Gastrocnemius medialis (tissue), 4 donors: ENCODE data around the gene UPK2. TPM values are rescaled to one million over a fixed set of nuclear protein-coding genes. Genes with fewer than 3 reads are reported as not detected.
A peak's percentile ranks its signal among the peaks of the same experiment; 100 is the strongest.

Source experiments
- ATAC-seq, 2 donors: fragments of 150-250 bp; one replicate each; pipeline ENCODE4 v1.9.1; 2016
- DNase-seq, 2 donors: peaks; one replicate each; pipeline ENCODE4 v3.0.0-alpha.2; 2019
- H3K27ac ChIP-seq, 4 donors: fragments of 200-600 bp; sonication (generic); 1 replicate in 1 of 4; 2 replicates in 3 of 4; pipeline ENCODE4 v1.5.1; 2016 to 2018; ENCODE audit warnings: mild to moderate bottlenecking in 2 of 4, moderate library complexity in 1 of 4
- H3K27me3 ChIP-seq, 3 donors: fragments of 200-600 bp; sonication (generic) in 2 of 3; 1 replicate in 1 of 3; 2 replicates in 2 of 3; pipeline versions ENCODE4 v1.5.1 to v1.6.0; 2016 to 2019; ENCODE audit warnings: mild to moderate bottlenecking in 1 of 3, moderate library complexity in 1 of 3
- H3K36me3 ChIP-seq, 2 donors: fragments of 200-600 bp; sonication (generic) in 1 of 2; one replicate each; pipeline ENCODE4 v1.5.1; 2017 to 2018
- H3K4me1 ChIP-seq, 2 donors: fragments of 200-600 bp; sonication (generic) in 1 of 2; one replicate each; pipeline ENCODE4 v1.5.1; 2016 to 2017; ENCODE audit warnings: mild to moderate bottlenecking in 2 of 2
- H3K4me3 ChIP-seq, 4 donors: fragments of 200-600 bp; sonication (generic) in 3 of 4; 1 replicate in 1 of 4; 2 replicates in 3 of 4; pipeline ENCODE4 v1.5.1; 2016 to 2019; ENCODE audit warnings: mild to moderate bottlenecking in 2 of 4
- H3K9me3 ChIP-seq, 3 donors: fragments of 200-600 bp; sonication (generic) in 2 of 3; 1 replicate in 1 of 3; 2 replicates in 2 of 3; pipeline ENCODE4 v1.5.1; 2016 to 2019
- CTCF ChIP-seq, 5 experiments: fragments of 450-650 bp in 3 of 5; fragments of 200-600 bp in 2 of 5; sonication (generic) in 2 of 5; IDR thresholded peaks in 4 of 5; conservative IDR thresholded peaks in 1 of 5; 1 replicate in 4 of 5; 2 replicates in 1 of 5; pipeline ENCODE4 v1.5.1; 2016 to 2019; ENCODE audit warnings: antibody characterized with exemption in 5 of 5, mild to moderate bottlenecking in 3 of 5, moderate library complexity in 3 of 5
- POLR2A ChIP-seq, 2 donors: fragments of 450-650 bp; IDR thresholded peaks; one replicate each; pipeline ENCODE4 v1.6.1; 2017; ENCODE audit warnings: antibody characterized with exemption in 2 of 2, mild to moderate bottlenecking in 2 of 2, moderate library complexity in 2 of 2
- in situ Hi-C, 4 donors: fragments of 200-750 bp; cut with MboI; loops; one replicate each; pipeline versions ENCODE4 v1.15.0 to v1.8.0; 2017; ENCODE audit warnings: low sequenced_read_pairs in 4 of 4
- intact Hi-C: fragments of 100-400 bp; cut with DNase I; formaldehyde crosslinking; loops from one replicate; pipeline ENCODE4 v1.15.1; 2023; ENCODE audit warnings: low total_unique reads
- total RNA-seq, 4 donors: library from RNA; depleted of rRNA; stranded (reverse); fragments of >200 nt; gene quantifications; one replicate each; pipeline versions ENCODE4 v1.1.0 to v1.2.3, GENCODE V29; 2016

UPK2 gene
- total RNA-seq, 4 donors from 2014 or later = not detected

- H3K36me3 ChIP-seq = no peaks in the 10 kb centered on the region
- TF ChIP-seq POLR2A (IDR thresholded peaks at IDR 0.05) = no peak
- no peak for TF ChIP-seq CTCF (IDR thresholded peaks at IDR 0.05 in 4 of 5, conservative IDR thresholded peaks at IDR 0.05 in 1 of 5)
- intact Hi-C loops (no loop called here), in situ Hi-C loops (no loop called here)
- peaks cover 95 to 100% of the 10 kb centered on the region in 2 donors for H3K4me1 ChIP-seq
- peak overlapping the region; percentile 89 to 100 (median 96) for H3K27ac ChIP-seq
- ATAC-seq = no peak
- H3K4me3 ChIP-seq = peak overlapping the region in 3 of 4 donors; percentile 24 to 81 (median 35)
- peak in 1 of 2 donors; percentile 69 for DNase-seq
- no peaks in the 10 kb centered on the region for H3K9me3 ChIP-seq
- H3K27me3 ChIP-seq = no peaks in the 10 kb centered on the region
These were observed 39.2 kb upstream of the UPK2 start for GRCh38 chr11:118916842-118917388.

DNA sequence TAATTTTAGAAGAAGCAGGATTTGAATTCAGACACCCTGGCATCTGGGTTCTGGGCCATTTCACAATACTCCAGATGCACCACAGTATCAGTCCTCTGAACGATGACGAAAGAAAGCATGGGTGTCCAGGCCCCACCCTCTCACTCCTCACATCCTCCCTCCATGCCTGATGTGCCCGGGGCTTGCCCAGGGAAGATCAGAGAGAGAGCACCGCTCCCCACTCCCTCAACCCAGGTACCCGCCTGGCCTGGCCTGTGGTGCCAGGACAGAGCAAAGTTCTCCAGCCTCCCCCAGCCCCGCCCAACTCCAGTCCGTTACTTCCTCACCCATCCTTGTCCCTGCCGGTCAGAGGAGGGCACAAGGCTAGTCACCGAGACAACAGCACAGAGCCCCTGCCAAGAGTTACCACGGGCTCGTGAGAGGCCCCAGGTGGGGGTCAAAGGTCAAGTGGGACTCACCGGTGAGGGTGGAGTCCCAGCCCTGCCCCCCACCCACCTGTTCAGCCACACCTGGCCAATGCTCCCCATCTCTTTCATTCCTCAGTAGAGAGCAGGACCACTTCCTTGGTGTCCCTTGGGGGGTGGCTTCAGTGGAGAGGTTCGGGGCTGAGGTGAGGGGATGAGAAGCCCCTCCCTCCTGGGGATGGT, 38.5 kb upstream of the UPK2 start:
- peak; percentile 29 to 36 for TF ChIP-seq POLR2A (IDR thresholded peaks at IDR 0.05)
- TF ChIP-seq CTCF (IDR thresholded peaks at IDR 0.05 in 4 of 5, conservative IDR thresholded peaks at IDR 0.05 in 1 of 5) = no peak
- intact Hi-C loops = no loop called here

DNA sequence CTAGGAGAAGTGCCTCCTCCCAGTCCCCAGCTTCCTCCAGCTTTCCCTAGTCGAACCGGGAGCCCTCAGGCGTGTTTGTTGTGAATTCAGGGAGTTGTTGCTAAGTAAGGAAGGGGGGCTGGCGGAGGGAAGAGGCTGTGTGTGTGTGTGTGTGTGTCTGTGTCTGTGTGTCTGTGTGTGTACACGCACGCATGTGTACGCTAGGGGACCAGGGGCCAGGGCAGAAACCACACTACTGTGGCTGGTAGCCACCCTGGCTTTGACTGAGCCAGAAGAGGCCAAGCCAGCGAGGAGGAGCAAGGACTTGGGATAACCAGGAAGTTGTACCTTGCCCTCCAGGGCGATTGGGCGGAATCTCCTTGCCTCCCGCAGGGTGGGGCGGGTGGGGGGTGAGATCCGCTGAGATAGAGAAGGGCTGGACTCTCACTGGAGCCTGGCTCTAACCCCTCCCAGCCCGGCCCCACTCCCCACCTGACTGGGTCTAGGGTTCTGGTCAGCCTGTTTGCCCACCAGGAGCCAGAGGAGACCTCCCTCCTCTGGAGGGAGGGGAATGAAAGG, 37.9 kb upstream of the UPK2 start:
- Histone ChIP-seq H3K4me3 (peak overlapping the region; percentile 35 to 93 (median 64)), H3K36me3 (no peaks in the 10 kb centered on the region), H3K4me1 (peaks cover 95 to 100% of the 10 kb centered on the region in 2 donors), H3K27ac (peak overlapping the region; percentile 89 to 100 (median 96)), H3K9me3 (no peaks in the 10 kb centered on the region), H3K27me3 (no peaks in the 10 kb centered on the region)
- DNase-seq (peak; percentile 79 to 91), ATAC-seq (peak; percentile 14 to 22)
- in situ Hi-C loops (no loop called here), intact Hi-C loops (no loop called here)
- TF ChIP-seq POLR2A (IDR thresholded peaks at IDR 0.05) (peak; percentile 48 to 49), CTCF (IDR thresholded peaks at IDR 0.05 in 4 of 5, conservative IDR thresholded peaks at IDR 0.05 in 1 of 5) (no peak)

More for the DNA sequence above, 38.5 kb upstream of the UPK2 start:
- Histone ChIP-seq H3K9me3 (no peaks in the 10 kb centered on the region), H3K36me3 (no peaks in the 10 kb centered on the region), H3K4me3 (peak overlapping the region; percentile 35 to 81 (median 46)), H3K27me3 (no peaks in the 10 kb centered on the region), H3K27ac (peak overlapping the region; percentile 89 to 100 (median 96)), H3K4me1 (peaks cover 95 to 100% of the 10 kb centered on the region in 2 donors)
- ATAC-seq (peak; percentile 25 to 32), DNase-seq (peak; percentile 78 to 88)
- in situ Hi-C loops = no loop called here

DNA sequence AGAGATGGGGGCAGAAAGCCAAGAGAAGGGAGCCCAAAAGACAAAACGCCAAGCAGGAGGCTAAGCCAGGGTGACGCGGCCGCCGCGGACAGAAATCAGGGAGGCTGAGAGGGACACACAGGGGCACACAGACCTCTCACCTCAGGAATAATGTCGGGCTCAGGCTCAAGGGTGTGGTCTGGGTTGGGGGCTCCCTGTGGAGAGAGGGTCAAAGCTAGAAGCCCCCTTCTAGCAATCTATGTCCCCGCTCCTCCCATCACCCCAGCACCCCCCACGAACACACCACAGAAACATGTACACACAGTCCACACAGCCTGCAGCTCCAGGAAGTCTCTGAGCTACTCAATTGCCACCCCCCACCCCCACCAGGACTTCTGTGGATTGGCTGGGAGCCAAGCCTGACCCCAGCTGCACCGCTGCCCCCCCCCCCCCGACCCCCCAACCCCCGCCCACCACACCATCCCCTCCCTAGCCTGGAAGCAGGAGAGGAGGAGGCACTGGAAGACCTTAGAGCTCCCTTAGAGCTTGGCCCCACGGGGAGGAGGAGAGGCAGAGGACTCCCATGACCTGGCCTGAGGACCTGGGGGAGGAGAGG, 37.3 kb upstream of the UPK2 start:
- peaks cover 92 to 100% of the 10 kb centered on the region in 2 donors for H3K4me1 ChIP-seq
- no peaks in the 10 kb centered on the region for H3K9me3 ChIP-seq
- DNase-seq = no peak
- no peaks in the 10 kb centered on the region for H3K27me3 ChIP-seq
- TF ChIP-seq POLR2A (IDR thresholded peaks at IDR 0.05) = no peak
- TF ChIP-seq CTCF (IDR thresholded peaks at IDR 0.05 in 4 of 5, conservative IDR thresholded peaks at IDR 0.05 in 1 of 5) = no peak
- H3K4me3 ChIP-seq = peak overlapping the region; percentile 35 to 93 (median 80)
- intact Hi-C loops = no loop called here
- peak overlapping the region; percentile 89 to 100 (median 96) for H3K27ac ChIP-seq
- H3K36me3 ChIP-seq = no peaks in the 10 kb centered on the region
- ATAC-seq = no peak
- in situ Hi-C loops = no loop called here
